Pancreas (tissue), 10 donors: ENCODE data around the gene PRELP. TPM values are rescaled to one million over a fixed set of nuclear protein-coding genes. Genes with fewer than 3 reads are reported as not detected.

ENCODE experiments used
- ATAC-seq, 4 donors: fragments of 200-7000 bp; cut with Tn5 transposase; one replicate each; pipeline versions ENCODE4 v1.8.0 to v1.9.1; 2020; ENCODE audit warnings: mild to moderate bottlenecking in 4 of 4, moderate library complexity in 4 of 4
- DNase-seq, 6 donors: peaks; one replicate each; pipeline ENCODE4 v3.0.0-alpha.2; 2020
- FAIRE-seq: peaks from 2 replicates; lab custom pipeline; 2012; peaks lifted over from hg19 to GRCh38; lab: Jason Lieb, UNC
- H3K27ac ChIP-seq, 4 donors: fragments of 200-600 bp; sonication (generic); 1 replicate in 3 of 4; 2 replicates in 1 of 4; pipeline versions ENCODE4 v1.5.0 to v1.8.0; 2020
- H3K27me3 ChIP-seq, 4 donors: fragments of 200-600 bp; one replicate each; pipeline ENCODE4 v1.8.0; 2021
- H3K36me3 ChIP-seq, 3 donors: fragments of 200-600 bp; sonication (generic) in 1 of 3; one replicate each; pipeline versions ENCODE4 v1.5.0 to v1.8.0; 2020 to 2021
- H3K4me1 ChIP-seq, 3 donors: fragments of 200-600 bp; one replicate each; pipeline ENCODE4 v1.8.0; 2021
- H3K4me3 ChIP-seq, 4 donors: fragments of 200-600 bp; sonication (generic) in 2 of 4; one replicate each; pipeline versions ENCODE4 v1.5.0 to v1.8.0; 2020 to 2021
- H3K9me3 ChIP-seq, 4 donors: fragments of 200-600 bp; one replicate each; pipeline ENCODE4 v1.8.0; 2021
- CTCF ChIP-seq, 4 donors: fragments of 200-600 bp; sonication (generic) in 3 of 4; IDR thresholded peaks; one replicate each; pipeline versions ENCODE4 v1.5.0 to v1.8.0; 2021; ENCODE audit warnings: antibody characterized with exemption in 4 of 4
- WGBS, 2 donors: extraction: QIAGEN DNeasy Blood & Tissue Kit; methylation state at CpG; one replicate each; pipeline ENCODE4 v1.1.7; 2013; 5-methylcytosine and 5-hydroxymethylcytosine counted together
- intact Hi-C, 3 donors: fragments of 100-400 bp; cut with DNase I; formaldehyde crosslinking; loops; one replicate each; pipeline versions ENCODE4 v1.11.1 to v1.14.2; 2022
- polyA plus RNA-seq, 2 donors: library from polyadenylated mRNA; stranded (reverse); fragments of 200-250 nt; gene quantifications; one replicate each; pipeline ENCODE4 v1.2.3, GENCODE V29; 2013
- total RNA-seq, 6 donors: library from RNA; stranded (reverse); fragmentation: NEBNext Ultra II Directional in 4 of 6; extraction: Animal tissue kit (Norgen Biotek cat#: 25700) in 4 of 6; gene quantifications; one replicate each; pipeline versions ENCODE4 v1.2.1 to v1.2.4, GENCODE V29; 2021 to 2023
- donor health status: healthy with polysubstance abuse.
- donor health status: DM: no; HTN: no; CAD: no; lungs with moderate emphysema.
- donor health status: DM: no; HTN: no; CAD: no.
- donor health status: control.
- donor health status: control.
- donor health status: Bipolar disorder and iron deficiency.
- donor health status: DM: yes; HTN: yes; CAD: no.
- donor health status: DM: no; HTN: no; CAD: no.
- donor health status: DM: no; HTN: no; CAD: no.
- donor health status: DM: yes; HTN: yes; CAD: no.

PRELP gene
- total and polyA plus RNA-seq, 8 donors: 1.2 to 6.6 (median 3.0) TPM

GRCh38 chr1:203458078-203458477 lies 17.5 kb upstream of the PRELP start:
- H3K4me1 ChIP-seq: no peaks in the 10 kb centered on the region
- no peak overlapping the region for H3K4me3 ChIP-seq
- no peak overlapping the region for H3K27ac ChIP-seq
- H3K36me3 ChIP-seq: no peaks in the 10 kb centered on the region
- TF ChIP-seq CTCF (IDR thresholded peaks at IDR 0.05): no peak
- ATAC-seq (no peak), DNase-seq (no peak), FAIRE-seq (no peak)
- intact Hi-C loops: no loop called here
- H3K9me3 ChIP-seq: no peaks in the 10 kb centered on the region
- WGBS, 2 donors: 74 to 81% methylated on average over 5 of the region's 5 CpGs
- H3K27me3 ChIP-seq: no peaks in the 10 kb centered on the region

GRCh38 chr1:203459671-203460201 lies 15.9 kb upstream of the PRELP start:
- 44 to 55% methylated on average over 8 of the region's 8 CpGs for WGBS, 2 donors
- ATAC-seq (no peak), FAIRE-seq (no peak), DNase-seq (no peak)
- no peaks in the 10 kb centered on the region for H3K4me1 ChIP-seq
- no peak overlapping the region for H3K4me3 ChIP-seq
- TF ChIP-seq CTCF (IDR thresholded peaks at IDR 0.05): no peak
- H3K36me3 ChIP-seq: no peaks in the 10 kb centered on the region
- intact Hi-C loops: no loop called here
- no peak overlapping the region for H3K27ac ChIP-seq
- H3K9me3 ChIP-seq: no peaks in the 10 kb centered on the region
- H3K27me3 ChIP-seq: no peaks in the 10 kb centered on the region

GRCh38 chr1:203461717-203462116 lies 13.9 kb upstream of the PRELP start:
- no peak for ATAC-seq
- H3K4me3 ChIP-seq: no peak overlapping the region
- WGBS, 2 donors: 43 to 56% methylated on average over 5 of the region's 5 CpGs
- DNase-seq: no peak
- intact Hi-C loops: no loop called here
- no peak overlapping the region for H3K27ac ChIP-seq
- no peak for FAIRE-seq
- H3K4me1 ChIP-seq: no peaks in the 10 kb centered on the region
- TF ChIP-seq CTCF (IDR thresholded peaks at IDR 0.05): no peak
- no peaks in the 10 kb centered on the region for H3K9me3 ChIP-seq
- H3K27me3 ChIP-seq: no peaks in the 10 kb centered on the region
- H3K36me3 ChIP-seq: no peaks in the 10 kb centered on the region

GRCh38 chr1:203462143-203462542 lies 13.5 kb upstream of the PRELP start:
- no peak for TF ChIP-seq CTCF (IDR thresholded peaks at IDR 0.05)
- no peaks in the 10 kb centered on the region for H3K27me3 ChIP-seq
- intact Hi-C loops: no loop called here
- H3K4me1 ChIP-seq: no peaks in the 10 kb centered on the region
- FAIRE-seq (no peak), DNase-seq (no peak), ATAC-seq (no peak)
- H3K9me3 ChIP-seq: no peaks in the 10 kb centered on the region
- H3K27ac ChIP-seq: no peak overlapping the region
- H3K36me3 ChIP-seq: no peaks in the 10 kb centered on the region
- WGBS, 2 donors: 92 to 100% methylated on average over 1 of the region's 1 CpG
- H3K4me3 ChIP-seq: no peak overlapping the region

- ATAC-seq: peak in 1 of 4 donors; percentile 15
- 79 to 86% methylated on average over 6 of the region's 6 CpGs for WGBS, 2 donors
Measured at GRCh38 chr1:203462878-203463277, 12.7 kb upstream of the PRELP start.

More at GRCh38 chr1:203462878-203463277, 12.7 kb upstream of the PRELP start:
- Histone ChIP-seq H3K27me3 (no peaks in the 10 kb centered on the region), H3K9me3 (no peaks in the 10 kb centered on the region), H3K4me1 (no peaks in the 10 kb centered on the region), H3K4me3 (no peak overlapping the region), H3K36me3 (no peaks in the 10 kb centered on the region), H3K27ac (no peak overlapping the region)
- intact Hi-C loops: no loop called here
- TF ChIP-seq CTCF (IDR thresholded peaks at IDR 0.05): no peak
- FAIRE-seq: no peak
- no peak for DNase-seq
